ENCODE data around the gene MAP4K1.

Gene MAP4K1

DNA sequence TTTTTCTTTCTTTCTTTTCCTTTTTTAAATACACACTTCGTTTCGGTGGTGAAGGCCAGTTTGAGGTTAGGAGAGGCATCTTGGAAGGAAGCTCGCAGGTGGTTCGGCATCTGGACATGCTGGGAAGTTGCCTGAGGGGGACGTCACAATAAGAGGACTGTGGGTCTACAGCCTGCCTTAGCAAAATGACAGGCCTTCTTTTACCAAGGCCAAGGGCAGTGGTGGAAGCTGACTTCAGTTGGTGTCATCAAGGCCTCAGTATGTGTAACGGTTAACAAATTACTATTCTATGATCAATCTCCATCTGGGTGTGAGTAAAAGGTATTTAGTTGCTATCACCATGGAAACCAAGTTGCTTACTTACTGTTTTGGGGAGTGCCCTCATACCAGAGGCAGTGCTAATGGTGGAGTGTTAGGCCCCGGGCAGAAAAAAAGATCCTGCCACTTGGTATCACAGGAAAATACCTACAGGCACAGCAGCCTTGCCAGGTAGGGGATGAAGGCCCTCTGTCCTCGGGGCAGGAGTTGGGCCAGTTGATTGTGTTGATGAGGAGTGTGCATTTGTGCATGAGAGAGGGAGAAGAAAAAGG, 40.0 kb upstream of the MAP4K1 start:
- TF ChIP-seq, protein P1, sequence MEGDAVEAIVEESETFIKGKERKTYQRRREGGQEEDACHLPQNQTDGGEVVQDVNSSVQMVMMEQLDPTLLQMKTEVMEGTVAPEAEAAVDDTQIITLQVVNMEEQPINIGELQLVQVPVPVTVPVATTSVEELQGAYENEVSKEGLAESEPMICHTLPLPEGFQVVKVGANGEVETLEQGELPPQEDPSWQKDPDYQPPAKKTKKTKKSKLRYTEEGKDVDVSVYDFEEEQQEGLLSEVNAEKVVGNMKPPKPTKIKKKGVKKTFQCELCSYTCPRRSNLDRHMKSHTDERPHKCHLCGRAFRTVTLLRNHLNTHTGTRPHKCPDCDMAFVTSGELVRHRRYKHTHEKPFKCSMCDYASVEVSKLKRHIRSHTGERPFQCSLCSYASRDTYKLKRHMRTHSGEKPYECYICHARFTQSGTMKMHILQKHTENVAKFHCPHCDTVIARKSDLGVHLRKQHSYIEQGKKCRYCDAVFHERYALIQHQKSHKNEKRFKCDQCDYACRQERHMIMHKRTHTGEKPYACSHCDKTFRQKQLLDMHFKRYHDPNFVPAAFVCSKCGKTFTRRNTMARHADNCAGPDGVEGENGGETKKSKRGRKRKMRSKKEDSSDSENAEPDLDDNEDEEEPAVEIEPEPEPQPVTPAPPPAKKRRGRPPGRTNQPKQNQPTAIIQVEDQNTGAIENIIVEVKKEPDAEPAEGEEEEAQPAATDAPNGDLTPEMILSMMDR (IDR thresholded peaks at IDR 0.05; ENCODE audit: insufficient read depth, missing control alignments), result no peak
- DNase-seq (ENCODE audit: insufficient read length, low spot score) (no peak), FAIRE-seq (no peak)

- TF ChIP-seq, protein P1 (IDR thresholded peaks at IDR 0.05; ENCODE audit: insufficient read depth, missing control alignments), result no peak
- no peak for DNase-seq (ENCODE audit: insufficient read length, low spot score)
- no peak for FAIRE-seq
These were observed 38.6 kb upstream of the MAP4K1 start for GRCh38 chr19:38656171-38656981.

GRCh38 chr19:38655148-38655824, 37.5 kb upstream of the MAP4K1 start:
- FAIRE-seq (no peak), DNase-seq (ENCODE audit: insufficient read length, low spot score) (no peak)
- TF ChIP-seq, protein P1 (IDR thresholded peaks at IDR 0.05; ENCODE audit: insufficient read depth, missing control alignments), result no peak

DNA sequence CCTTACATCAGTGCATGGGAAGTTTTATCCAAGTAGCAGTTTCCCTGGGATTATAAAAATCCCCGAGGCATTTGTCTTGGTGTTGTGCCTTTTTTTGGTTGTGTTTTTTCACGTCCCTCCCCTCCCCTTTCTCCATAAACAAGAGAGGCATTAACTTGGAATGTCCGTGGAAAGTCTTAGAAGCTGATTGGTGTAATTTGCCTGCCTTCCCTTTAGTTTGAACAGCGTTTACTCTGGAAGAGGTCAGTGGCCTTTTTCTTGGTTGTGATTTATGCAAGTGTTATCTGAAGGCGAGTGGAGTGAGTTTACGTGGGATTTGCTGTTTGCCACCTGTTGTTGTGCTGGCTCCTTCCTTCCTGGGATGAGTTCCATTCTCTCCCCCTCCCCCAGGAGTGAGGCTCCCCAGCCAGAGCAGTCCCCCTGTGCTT, 36.9 kb upstream of the MAP4K1 start:
- TF ChIP-seq, protein P1 (IDR thresholded peaks at IDR 0.05; ENCODE audit: insufficient read depth, missing control alignments), result no peak
- DNase-seq (ENCODE audit: insufficient read length, low spot score) (no peak), FAIRE-seq (no peak)

- no peak for DNase-seq (ENCODE audit: insufficient read length, low spot score)
- no peak for FAIRE-seq
- TF ChIP-seq, protein P1 (IDR thresholded peaks at IDR 0.05; ENCODE audit: insufficient read depth, missing control alignments), result no peak
These were observed 35.3 kb upstream of the MAP4K1 start for GRCh38 chr19:38653028-38653571.

DNA sequence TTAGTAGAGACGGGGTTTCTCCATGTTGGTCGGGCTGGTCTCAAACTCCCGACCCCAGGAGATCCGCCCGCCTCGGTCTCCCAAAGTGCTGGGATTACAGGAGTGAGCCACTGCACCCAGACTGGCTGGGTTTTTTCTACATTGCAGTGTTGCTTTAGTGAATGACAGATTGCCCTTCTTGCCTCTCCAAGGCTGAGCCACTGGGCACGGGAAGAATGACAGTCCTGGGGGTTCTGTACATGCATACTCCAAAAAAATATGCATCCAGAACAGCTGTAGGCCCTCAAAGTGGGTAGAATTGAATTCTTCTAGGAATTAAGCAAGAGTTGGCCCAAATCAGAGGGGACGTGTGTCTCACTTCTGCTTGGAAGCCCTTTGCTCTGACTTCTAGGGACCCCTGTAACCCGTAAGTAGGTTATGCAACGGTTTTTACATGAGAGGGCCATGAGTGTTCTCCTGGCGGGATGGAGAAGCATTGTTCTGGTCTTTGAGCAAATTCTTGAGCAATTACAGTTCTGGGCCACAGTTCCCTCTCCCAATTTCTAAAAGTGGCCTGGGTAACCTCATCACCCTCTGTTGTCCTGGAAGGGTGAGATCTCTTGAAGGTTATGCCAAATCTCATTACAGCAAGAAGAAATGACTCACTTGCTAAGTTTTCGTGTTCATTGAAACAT, 33.3 kb upstream of the MAP4K1 start:
- no peak for DNase-seq (ENCODE audit: insufficient read length, low spot score)
- FAIRE-seq, result no peak

More for the DNA sequence above, 33.3 kb upstream of the MAP4K1 start:
- TF ChIP-seq, protein P1 (IDR thresholded peaks at IDR 0.05; ENCODE audit: insufficient read depth, missing control alignments), result no peak

Measured in D721Med (cell line).